GM18519 (cell line): ENCODE data around the gene ALLC.
A peak's percentile ranks its signal among the peaks of the same experiment; 100 is the strongest.

Experiments used
- ATAC-seq: cut with Tn5 transposase; IDR thresholded peaks from one replicate; pipeline ENCODE4 v1.9.1; 2021; ENCODE audit warnings: mild to moderate bottlenecking, moderate library complexity; ENCODE audit not compliant: unreplicated experiment, low FRiP score

ALLC gene

GRCh38 chr2:3708576-3708975 lies 50.6 kb downstream of the ALLC start:
- no peak for ATAC-seq

GRCh38 chr2:3709225-3709624 lies 51.2 kb downstream of the ALLC start:
- ATAC-seq, result no peak

GRCh38 chr2:3712424-3712823 lies 54.4 kb downstream of the ALLC start:
- ATAC-seq, result no peak

- no peak for ATAC-seq
These were observed 55.0 kb downstream of the ALLC start for GRCh38 chr2:3712831-3713503.

GRCh38 chr2:3718679-3719078 lies 60.7 kb downstream of the ALLC start:
- no peak for ATAC-seq

- ATAC-seq, result no peak
These were observed 67.0 kb downstream of the ALLC start for GRCh38 chr2:3725002-3725401.

GRCh38 chr2:3725458-3726250 lies 67.7 kb downstream of the ALLC start:
- ATAC-seq, result no peak

- no peak for ATAC-seq
These were observed 68.5 kb downstream of the ALLC start for GRCh38 chr2:3726511-3726910.

- no peak for ATAC-seq
These were observed 69.5 kb downstream of the ALLC start for GRCh38 chr2:3727397-3728045.

GRCh38 chr2:3728104-3729054 lies 70.4 kb downstream of the ALLC start:
- no peak for ATAC-seq

- no peak for ATAC-seq
These were observed 71.1 kb downstream of the ALLC start for GRCh38 chr2:3729055-3729448.

- ATAC-seq, result no peak
These were observed 71.8 kb downstream of the ALLC start for GRCh38 chr2:3729786-3730185.

GRCh38 chr2:3730646-3731045 lies 72.6 kb downstream of the ALLC start:
- ATAC-seq, result no peak

- no peak for ATAC-seq
These were observed 73.8 kb downstream of the ALLC start for GRCh38 chr2:3731829-3732228.

GRCh38 chr2:3736112-3736511 lies 78.1 kb downstream of the ALLC start:
- no peak for ATAC-seq

GRCh38 chr2:3737128-3737527 lies 79.1 kb downstream of the ALLC start:
- no peak for ATAC-seq

- peak; percentile 50 for ATAC-seq
These were observed 80.5 kb downstream of the ALLC start for GRCh38 chr2:3738454-3738853.

- no peak for ATAC-seq
These were observed 81.3 kb downstream of the ALLC start for GRCh38 chr2:3739313-3739712.

- ATAC-seq, result no peak
These were observed 83.4 kb downstream of the ALLC start for GRCh38 chr2:3741396-3741795.

- ATAC-seq, result no peak
These were observed 84.0 kb downstream of the ALLC start for GRCh38 chr2:3741867-3742602.
